Prostate gland (tissue), 2 donors: ENCODE data around the gene VRK3.

Source experiments
- CTCF ChIP-seq, 4 experiments: fragments of 200-600 bp in 2 of 4; fragments of 450-650 bp in 2 of 4; sonication (generic) in 2 of 4; IDR thresholded peaks; 1 replicate in 3 of 4; 2 replicates in 1 of 4; pipeline ENCODE4 v1.5.1; 2016 to 2019; ENCODE audit warnings: antibody characterized with exemption in 4 of 4, mild to moderate bottlenecking in 2 of 4, moderate library complexity in 2 of 4
- POLR2A ChIP-seq: fragments of 450-650 bp; IDR thresholded peaks from one replicate; pipeline ENCODE4 v1.6.1; 2016; ENCODE audit warnings: antibody characterized with exemption, mild to moderate bottlenecking
- POLR2AphosphoS5 ChIP-seq: sonication (generic); formaldehyde crosslinking; IDR thresholded peaks from one replicate; pipeline ENCODE4 v1.6.1; 2017; ENCODE audit warnings: antibody characterized with exemption

- TF ChIP-seq CTCF (IDR thresholded peaks at IDR 0.05) (no peak), POLR2AphosphoS5 (no peak), POLR2A (no peak)
These were observed 24.9 kb downstream of the VRK3 start for GRCh38 chr19:50000038-50000840.
